C4-2B (cell line): Measurements from ENCODE around the gene CD36.

Experiments
- CTCF ChIP-seq: fragments of 450-650 bp; conservative IDR thresholded peaks from 2 replicates; pipeline ENCODE4 v1.5.1; 2017; ENCODE audit warnings: mild to moderate bottlenecking
- ZFX ChIP-seq: fragments of 450-650 bp; IDR thresholded peaks from 2 replicates; pipeline ENCODE4 v1.6.1; 2017

GRCh38 chr7:80635533-80635932 lies 2.9 kb upstream of the CD36 start:
- TF ChIP-seq CTCF: no peak
- TF ChIP-seq ZFX: no peak
